Endothelial cell of umbilical vein (primary cell): ENCODE data around the gene HIVEP3. TPM values are rescaled to one million over a fixed set of nuclear protein-coding genes. Genes with fewer than 3 reads are reported as not detected.

Experiments used
- BruUV-seq: library from RNA; stranded (reverse); fragments of 400-500 nt; replicated peaks from 2 replicates; lab custom pipeline; 2021; lab: Mats Ljungman, UMichigan
- CTCF ChIA-PET: fragments of 300-600, 350-600 bp; sonication (Branson Sonifier 250); formaldehyde crosslinking; loops from one replicate; lab custom pipeline; 2021; ENCODE audit warnings: antibody characterized with exemption, inconsistent platforms; lab: Charles Lee
- POLR2A ChIA-PET: fragments of 300-600, 350-600 bp; sonication (Branson Sonifier 250); formaldehyde crosslinking; loops from one replicate; lab custom pipeline; 2021; ENCODE audit warnings: antibody characterized with exemption, inconsistent platforms; lab: Charles Lee
- DNase-seq: peaks from one replicate; pipeline ENCODE4 v3.0.0-alpha.2; 2011; ENCODE audit warnings: low read depth, low spot score
- FAIRE-seq: peaks from 2 replicates; lab custom pipeline; 2011; peaks lifted over from hg19 to GRCh38; lab: Jason Lieb, UNC
- H2AFZ ChIP-seq: 2 replicates; pipeline ENCODE4 v1.6.0; 2012; ENCODE audit warnings: low read depth, low read length, control low read depth, inconsistent platforms
- H3K27ac ChIP-seq: 2 replicates; pipeline ENCODE4 v1.5.1; 2011; ENCODE audit warnings: low read depth, mild to moderate bottlenecking, control low read depth, low read length, moderate library complexity; ENCODE audit not compliant: insufficient read depth
- H3K27me3 ChIP-seq, 2 experiments: 2 replicates each; pipeline versions ENCODE4 v1.6.0 to v1.6.1; 2011; ENCODE audit warnings: low read length in 2 of 2, mixed read lengths in 1 of 2; ENCODE audit not compliant: control insufficient read depth in 2 of 2, insufficient read depth in 2 of 2
- H3K36me3 ChIP-seq, 2 experiments: 2 replicates in 1 of 2; 3 replicates in 1 of 2; pipeline ENCODE4 v1.5.1; 2011; ENCODE audit warnings: low read length in 2 of 2, mild to moderate bottlenecking in 1 of 2, moderate library complexity in 1 of 2; ENCODE audit not compliant: control insufficient read depth in 2 of 2, insufficient read depth in 2 of 2; ENCODE audit errors: extremely low read depth in 1 of 2
- H3K4me1 ChIP-seq: 3 replicates; pipeline ENCODE4 v1.5.1; 2011; ENCODE audit warnings: mild to moderate bottlenecking, low read length; ENCODE audit not compliant: control insufficient read depth, insufficient read depth; ENCODE audit errors: extremely low read depth
- H3K4me2 ChIP-seq: 2 replicates; pipeline ENCODE4 v1.6.1; 2011; ENCODE audit warnings: low read length, control low read depth, mixed read lengths; ENCODE audit not compliant: insufficient read depth
- H3K4me3 ChIP-seq, 3 experiments: fragments of 200-600 bp in 1 of 3; sonication (generic), shearing (Covaris generic) in 1 of 3; replicated peaks in 1 of 3; 2 replicates each; pipeline ENCODE4 v1.5.1; 2011 to 2016; ENCODE audit warnings: control low read depth in 3 of 3, low read length in 3 of 3, mild to moderate bottlenecking in 2 of 3, inconsistent platforms in 1 of 3, low read depth in 1 of 3, moderate library complexity in 1 of 3; ENCODE audit not compliant: insufficient read depth in 1 of 3
- H3K79me2 ChIP-seq: 2 replicates; pipeline ENCODE4 v1.6.0; 2012; ENCODE audit warnings: low read length, inconsistent platforms; ENCODE audit not compliant: control insufficient read depth, insufficient read depth
- H3K9ac ChIP-seq: replicated peaks from 2 replicates; pipeline ENCODE3; 2011; ENCODE audit warnings: low read length, control low read depth; ENCODE audit not compliant: insufficient read depth; ENCODE audit errors: extremely low read depth
- H3K9me1 ChIP-seq: replicated peaks from 3 replicates; pipeline ENCODE4 v1.6.0; 2011; ENCODE audit warnings: mild to moderate bottlenecking, low read length; ENCODE audit not compliant: control insufficient read depth, insufficient read depth; ENCODE audit errors: extremely low read depth
- H3K9me3 ChIP-seq: replicated peaks from 2 replicates; pipeline ENCODE4 v1.5.1; 2012; ENCODE audit warnings: low read length, inconsistent platforms; ENCODE audit not compliant: control insufficient read depth, insufficient read depth
- H4K20me1 ChIP-seq: replicated peaks from 2 replicates; pipeline ENCODE3; 2011; ENCODE audit warnings: mild to moderate bottlenecking, low read length; ENCODE audit not compliant: control insufficient read depth, insufficient read depth; ENCODE audit errors: extremely low read depth
- EZH2 ChIP-seq: IDR thresholded peaks from 2 replicates; pipeline ENCODE4 v1.6.1; 2012; ENCODE audit warnings: borderline replicate concordance, low read depth, mild to moderate bottlenecking, moderate library complexity, low read length, inconsistent platforms; ENCODE audit not compliant: severe bottlenecking
- FOS ChIP-seq: IDR thresholded peaks from 2 replicates; pipeline ENCODE4 v1.6.1; 2011; ENCODE audit warnings: mild to moderate bottlenecking, low read length, moderate library complexity, borderline replicate concordance; ENCODE audit not compliant: insufficient read depth
- GATA2 ChIP-seq: IDR thresholded peaks from 2 replicates; pipeline ENCODE4 v1.7.0; 2011; ENCODE audit warnings: low read depth, mild to moderate bottlenecking, moderate library complexity, mixed read lengths, low read length; ENCODE audit not compliant: insufficient read length, insufficient read depth
- JUN ChIP-seq: IDR thresholded peaks from 2 replicates; pipeline ENCODE4 v1.6.1; 2011; ENCODE audit warnings: borderline replicate concordance, low read depth; ENCODE audit not compliant: insufficient read length, insufficient read depth
- MYC ChIP-seq: IDR thresholded peaks from one replicate; pipeline ENCODE4 v1.6.1; 2011; ENCODE audit warnings: mild to moderate bottlenecking, low read depth, low read length
- POLR2A ChIP-seq: IDR thresholded peaks from 2 replicates; pipeline ENCODE4 v1.6.1; 2012; ENCODE audit warnings: low read depth, mild to moderate bottlenecking, control low read depth, low read length
- POLR2AphosphoS5 ChIP-seq: IDR thresholded peaks from 2 replicates; pipeline ENCODE4 v1.6.1; 2012; ENCODE audit warnings: low read depth, mild to moderate bottlenecking, control low read depth, low read length, moderate library complexity; ENCODE audit not compliant: insufficient read depth
- dilution Hi-C: fragments of 300-500 bp; cut with MboI; formaldehyde crosslinking; loops from one replicate; pipeline ENCODE4 v1.15.0; 2019; ENCODE audit warnings: low sequenced_read_pairs; ENCODE audit not compliant: extremely low pct_ligation_motif_present
- intact Hi-C: fragments of 100-400 bp; cut with micrococcal nuclease; formaldehyde crosslinking; loops from one replicate; pipeline ENCODE4 v1.10.0; 2022
- polyA plus RNA-seq, 4 experiments: library from polyadenylated mRNA; depleted of rRNA in 3 of 4; stranded (reverse) in 3 of 4; unstranded in 1 of 4; fragments of >200 nt; gene quantifications; 2 replicates each; pipeline versions ENCODE4 v1.2.1 to v1.2.3, GENCODE V29; 2011 to 2012; ENCODE audit warnings: missing spikeins in 1 of 4
- total RNA-seq: library from RNA; stranded (reverse); gene quantifications from 2 replicates; pipeline ENCODE4 v1.2.3, GENCODE V29; 2021
- TF ChIP-seq, protein P1 (sequence below): IDR thresholded peaks from 2 replicates; pipeline ENCODE4 v1.6.1; 2011; ENCODE audit not compliant: insufficient read depth, insufficient read length
- TF ChIP-seq, protein P2 (sequence below), 2 donors: IDR thresholded peaks; 1 replicate in 1 of 2; 2 replicates in 1 of 2; pipeline ENCODE4 v1.5.1; 2011; ENCODE audit warnings: low read length in 2 of 2, mild to moderate bottlenecking in 2 of 2, moderate library complexity in 2 of 2, control low read depth in 1 of 2, inconsistent platforms in 1 of 2, low read depth in 1 of 2; ENCODE audit not compliant: insufficient read depth in 1 of 2; ENCODE audit errors: extremely low read depth in 1 of 2

Gene HIVEP3
- total and polyA plus RNA-seq, 2 donors (not counting 3 experiments of a cell fraction or from before 2014, with no cell fraction given) = 3.4 to 4.0 TPM

- CTCF ChIA-PET = no interaction called here
- Histone ChIP-seq H3K4me3 (no peak overlapping the region), H3K9me1 (no peaks in the 10 kb centered on the region), H3K36me3 (no peaks in the 10 kb centered on the region), H3K27me3 (no peaks in the 10 kb centered on the region), H4K20me1 (no peaks in the 10 kb centered on the region), H3K9ac (no peak overlapping the region), H3K79me2 (no peaks in the 10 kb centered on the region), H3K4me1 (no peaks in the 10 kb centered on the region), H2AFZ (no peak overlapping the region), H3K27ac (no peak overlapping the region), H3K9me3 (no peaks in the 10 kb centered on the region), H3K4me2 (no peak overlapping the region)
- TF ChIP-seq, protein P1, sequence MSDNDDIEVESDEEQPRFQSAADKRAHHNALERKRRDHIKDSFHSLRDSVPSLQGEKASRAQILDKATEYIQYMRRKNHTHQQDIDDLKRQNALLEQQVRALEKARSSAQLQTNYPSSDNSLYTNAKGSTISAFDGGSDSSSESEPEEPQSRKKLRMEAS = no peak
- no peak for TF ChIP-seq POLR2AphosphoS5
- no peak for TF ChIP-seq MYC
- TF ChIP-seq JUN = no peak
- TF ChIP-seq POLR2A = no peak
- TF ChIP-seq FOS = no peak
- no peak for TF ChIP-seq GATA2
- TF ChIP-seq, protein P2, sequence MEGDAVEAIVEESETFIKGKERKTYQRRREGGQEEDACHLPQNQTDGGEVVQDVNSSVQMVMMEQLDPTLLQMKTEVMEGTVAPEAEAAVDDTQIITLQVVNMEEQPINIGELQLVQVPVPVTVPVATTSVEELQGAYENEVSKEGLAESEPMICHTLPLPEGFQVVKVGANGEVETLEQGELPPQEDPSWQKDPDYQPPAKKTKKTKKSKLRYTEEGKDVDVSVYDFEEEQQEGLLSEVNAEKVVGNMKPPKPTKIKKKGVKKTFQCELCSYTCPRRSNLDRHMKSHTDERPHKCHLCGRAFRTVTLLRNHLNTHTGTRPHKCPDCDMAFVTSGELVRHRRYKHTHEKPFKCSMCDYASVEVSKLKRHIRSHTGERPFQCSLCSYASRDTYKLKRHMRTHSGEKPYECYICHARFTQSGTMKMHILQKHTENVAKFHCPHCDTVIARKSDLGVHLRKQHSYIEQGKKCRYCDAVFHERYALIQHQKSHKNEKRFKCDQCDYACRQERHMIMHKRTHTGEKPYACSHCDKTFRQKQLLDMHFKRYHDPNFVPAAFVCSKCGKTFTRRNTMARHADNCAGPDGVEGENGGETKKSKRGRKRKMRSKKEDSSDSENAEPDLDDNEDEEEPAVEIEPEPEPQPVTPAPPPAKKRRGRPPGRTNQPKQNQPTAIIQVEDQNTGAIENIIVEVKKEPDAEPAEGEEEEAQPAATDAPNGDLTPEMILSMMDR (IDR thresholded peaks at IDR 0.05; ENCODE audit: extremely low read depth in 1 of 2, insufficient read depth in 1 of 2, low read depth in 1 of 2, low read length in 2 of 2) = no peak
- TF ChIP-seq EZH2 = no peak
- POLR2A ChIA-PET = no interaction called here
- FAIRE-seq = no peak
- dilution Hi-C loops = no loop called here
- intact Hi-C loops = no loop called here
- no TSS peak for BruUV-seq
- no peak for DNase-seq
Observed at GRCh38 chr1:41535276-41535675, 383.4 kb downstream of the HIVEP3 start.
